ENCODE measurements around the gene LENG9.
A peak's percentile ranks its signal among the peaks of the same experiment; 100 is the strongest.

Gene LENG9

GRCh38 chr19:54439174-54439851, 24.3 kb downstream of the LENG9 start:
- DNase-seq (ENCODE audit: low read depth), result no peak

GRCh38 chr19:54436628-54437252, 26.8 kb downstream of the LENG9 start:
- no peak for DNase-seq (ENCODE audit: low read depth)

GRCh38 chr19:54436031-54436523, 27.5 kb downstream of the LENG9 start:
- no peak for DNase-seq (ENCODE audit: low read depth)

- DNase-seq (ENCODE audit: low read depth), result no peak
Measured at GRCh38 chr19:54435551-54436016, 28.0 kb downstream of the LENG9 start.

- no peak for DNase-seq (ENCODE audit: low read depth)
Measured at GRCh38 chr19:54434873-54435214, 28.7 kb downstream of the LENG9 start.

- no peak for DNase-seq (ENCODE audit: low read depth)
Measured at GRCh38 chr19:54434112-54434872, 29.3 kb downstream of the LENG9 start.

- DNase-seq (ENCODE audit: low read depth), result no peak
Measured at GRCh38 chr19:54433697-54434096, 29.9 kb downstream of the LENG9 start.

GRCh38 chr19:54432144-54432738, 31.3 kb downstream of the LENG9 start:
- DNase-seq (ENCODE audit: low read depth), result no peak

- no peak for DNase-seq (ENCODE audit: low read depth)
Measured at GRCh38 chr19:54431255-54431838, 32.2 kb downstream of the LENG9 start.

GRCh38 chr19:54430306-54431254, 33.0 kb downstream of the LENG9 start:
- DNase-seq (ENCODE audit: low read depth), result peak; percentile 30

GRCh38 chr19:54429545-54430227, 33.9 kb downstream of the LENG9 start:
- no peak for DNase-seq (ENCODE audit: low read depth)

GRCh38 chr19:54429176-54429495, 34.4 kb downstream of the LENG9 start:
- no peak for DNase-seq (ENCODE audit: low read depth)

GRCh38 chr19:54428323-54429175, 35.0 kb downstream of the LENG9 start:
- DNase-seq (ENCODE audit: low read depth), result no peak

GRCh38 chr19:54427586-54427985, 36.0 kb downstream of the LENG9 start:
- no peak for DNase-seq (ENCODE audit: low read depth)

- DNase-seq (ENCODE audit: low read depth), result no peak
Measured at GRCh38 chr19:54426291-54426931, 37.2 kb downstream of the LENG9 start.

GRCh38 chr19:54425382-54425723, 38.2 kb downstream of the LENG9 start:
- DNase-seq (ENCODE audit: low read depth), result no peak

GRCh38 chr19:54424660-54425381, 38.8 kb downstream of the LENG9 start:
- DNase-seq (ENCODE audit: low read depth), result no peak

- DNase-seq (ENCODE audit: low read depth), result no peak
Measured at GRCh38 chr19:54424201-54424600, 39.4 kb downstream of the LENG9 start.

All from T follicular helper cell (primary cell).